ENCODE data around the gene NFIA.

The NFIA gene

GRCh38 chr1:61397935-61398334 lies 315.6 kb downstream of the NFIA start:
- Histone ChIP-seq H3K4me3 (ENCODE audit: low read length) (no peak overlapping the region), H3K4me1 (ENCODE audit: control insufficient read depth, low read depth, low read length) (no peaks in the 10 kb centered on the region), H3K9me3 (ENCODE audit: control insufficient read depth, low read depth, low read length) (no peaks in the 10 kb centered on the region), H3K27me3 (ENCODE audit: control insufficient read depth, insufficient read depth, low read length) (peaks cover 7% of the 10 kb centered on the region), H3K9ac (ENCODE audit: low read length) (no peak overlapping the region), H3K27ac (ENCODE audit: low read length) (no peak overlapping the region), H3K36me3 (ENCODE audit: control insufficient read depth, low read depth, low read length) (no peaks in the 10 kb centered on the region)

- Histone ChIP-seq H3K9ac (ENCODE audit: low read length) (no peak overlapping the region), H3K27ac (ENCODE audit: low read length) (no peak overlapping the region), H3K36me3 (ENCODE audit: control insufficient read depth, low read depth, low read length) (no peaks in the 10 kb centered on the region)
These were observed 316.8 kb downstream of the NFIA start for GRCh38 chr1:61399199-61399598.

GRCh38 chr1:61400131-61400770 lies 317.9 kb downstream of the NFIA start:
- Histone ChIP-seq H3K9me3 (ENCODE audit: control insufficient read depth, low read depth, low read length) (no peaks in the 10 kb centered on the region), H3K4me3 (ENCODE audit: low read length) (no peak overlapping the region), H3K4me1 (ENCODE audit: control insufficient read depth, low read depth, low read length) (no peaks in the 10 kb centered on the region), H3K27ac (ENCODE audit: low read length) (no peak overlapping the region), H3K27me3 (ENCODE audit: control insufficient read depth, insufficient read depth, low read length) (no peaks in the 10 kb centered on the region), H3K36me3 (ENCODE audit: control insufficient read depth, low read depth, low read length) (no peaks in the 10 kb centered on the region), H3K9ac (ENCODE audit: low read length) (no peak overlapping the region)

More at GRCh38 chr1:61399199-61399598, 316.8 kb downstream of the NFIA start:
- Histone ChIP-seq H3K27me3 (ENCODE audit: control insufficient read depth, insufficient read depth, low read length) (no peaks in the 10 kb centered on the region), H3K4me3 (ENCODE audit: low read length) (no peak overlapping the region), H3K4me1 (ENCODE audit: control insufficient read depth, low read depth, low read length) (no peaks in the 10 kb centered on the region), H3K9me3 (ENCODE audit: control insufficient read depth, low read depth, low read length) (no peaks in the 10 kb centered on the region)

GRCh38 chr1:61400997-61401396 lies 318.6 kb downstream of the NFIA start:
- Histone ChIP-seq H3K27me3 (ENCODE audit: control insufficient read depth, insufficient read depth, low read length) (no peaks in the 10 kb centered on the region), H3K36me3 (ENCODE audit: control insufficient read depth, low read depth, low read length) (no peaks in the 10 kb centered on the region), H3K4me3 (ENCODE audit: low read length) (no peak overlapping the region), H3K9ac (ENCODE audit: low read length) (no peak overlapping the region), H3K4me1 (ENCODE audit: control insufficient read depth, low read depth, low read length) (no peaks in the 10 kb centered on the region), H3K9me3 (ENCODE audit: control insufficient read depth, low read depth, low read length) (no peaks in the 10 kb centered on the region), H3K27ac (ENCODE audit: low read length) (no peak overlapping the region)

GRCh38 chr1:61403679-61404596 lies 321.6 kb downstream of the NFIA start:
- Histone ChIP-seq H3K9me3 (ENCODE audit: control insufficient read depth, low read depth, low read length) (no peaks in the 10 kb centered on the region), H3K9ac (ENCODE audit: low read length) (no peak overlapping the region), H3K27me3 (ENCODE audit: control insufficient read depth, insufficient read depth, low read length) (no peaks in the 10 kb centered on the region), H3K4me1 (ENCODE audit: control insufficient read depth, low read depth, low read length) (no peaks in the 10 kb centered on the region), H3K36me3 (ENCODE audit: control insufficient read depth, low read depth, low read length) (no peaks in the 10 kb centered on the region), H3K27ac (ENCODE audit: low read length) (no peak overlapping the region), H3K4me3 (ENCODE audit: low read length) (no peak overlapping the region)

GRCh38 chr1:61404597-61405376 lies 322.4 kb downstream of the NFIA start:
- Histone ChIP-seq H3K27me3 (ENCODE audit: control insufficient read depth, insufficient read depth, low read length) (no peaks in the 10 kb centered on the region), H3K4me1 (ENCODE audit: control insufficient read depth, low read depth, low read length) (no peaks in the 10 kb centered on the region), H3K27ac (ENCODE audit: low read length) (no peak overlapping the region), H3K4me3 (ENCODE audit: low read length) (no peak overlapping the region), H3K9me3 (ENCODE audit: control insufficient read depth, low read depth, low read length) (no peaks in the 10 kb centered on the region), H3K36me3 (ENCODE audit: control insufficient read depth, low read depth, low read length) (no peaks in the 10 kb centered on the region), H3K9ac (ENCODE audit: low read length) (no peak overlapping the region)

GRCh38 chr1:61406467-61406866 lies 324.1 kb downstream of the NFIA start:
- H3K4me1 ChIP-seq (ENCODE audit: control insufficient read depth, low read depth, low read length), result no peaks in the 10 kb centered on the region
- no peak overlapping the region for H3K4me3 ChIP-seq (ENCODE audit: low read length)
- no peaks in the 10 kb centered on the region for H3K9me3 ChIP-seq (ENCODE audit: control insufficient read depth, low read depth, low read length)
- no peak overlapping the region for H3K27ac ChIP-seq (ENCODE audit: low read length)
- no peaks in the 10 kb centered on the region for H3K27me3 ChIP-seq (ENCODE audit: control insufficient read depth, insufficient read depth, low read length)
- H3K36me3 ChIP-seq (ENCODE audit: control insufficient read depth, low read depth, low read length), result no peaks in the 10 kb centered on the region
- H3K9ac ChIP-seq (ENCODE audit: low read length), result no peak overlapping the region

GRCh38 chr1:61412601-61413000 lies 330.2 kb downstream of the NFIA start:
- Histone ChIP-seq H3K36me3 (ENCODE audit: control insufficient read depth, low read depth, low read length) (no peaks in the 10 kb centered on the region), H3K9me3 (ENCODE audit: control insufficient read depth, low read depth, low read length) (no peaks in the 10 kb centered on the region), H3K4me1 (ENCODE audit: control insufficient read depth, low read depth, low read length) (no peaks in the 10 kb centered on the region), H3K27ac (ENCODE audit: low read length) (no peak overlapping the region), H3K4me3 (ENCODE audit: low read length) (no peak overlapping the region), H3K9ac (ENCODE audit: low read length) (no peak overlapping the region), H3K27me3 (ENCODE audit: control insufficient read depth, insufficient read depth, low read length) (no peaks in the 10 kb centered on the region)

- H3K9me3 ChIP-seq (ENCODE audit: control insufficient read depth, low read depth, low read length), result no peaks in the 10 kb centered on the region
- peaks cover 12% of the 10 kb centered on the region for H3K4me1 ChIP-seq (ENCODE audit: control insufficient read depth, low read depth, low read length)
- no peaks in the 10 kb centered on the region for H3K27me3 ChIP-seq (ENCODE audit: control insufficient read depth, insufficient read depth, low read length)
- no peak overlapping the region for H3K9ac ChIP-seq (ENCODE audit: low read length)
- no peaks in the 10 kb centered on the region for H3K36me3 ChIP-seq (ENCODE audit: control insufficient read depth, low read depth, low read length)
- H3K4me3 ChIP-seq (ENCODE audit: low read length), result no peak overlapping the region
- no peak overlapping the region for H3K27ac ChIP-seq (ENCODE audit: low read length)
These were observed 336.8 kb downstream of the NFIA start for GRCh38 chr1:61419196-61419595.

- no peaks in the 10 kb centered on the region for H3K36me3 ChIP-seq (ENCODE audit: control insufficient read depth, low read depth, low read length)
- no peak overlapping the region for H3K9ac ChIP-seq (ENCODE audit: low read length)
- no peaks in the 10 kb centered on the region for H3K9me3 ChIP-seq (ENCODE audit: control insufficient read depth, low read depth, low read length)
- peaks cover 12% of the 10 kb centered on the region for H3K4me1 ChIP-seq (ENCODE audit: control insufficient read depth, low read depth, low read length)
- H3K4me3 ChIP-seq (ENCODE audit: low read length), result no peak overlapping the region
- no peak overlapping the region for H3K27ac ChIP-seq (ENCODE audit: low read length)
- no peaks in the 10 kb centered on the region for H3K27me3 ChIP-seq (ENCODE audit: control insufficient read depth, insufficient read depth, low read length)
These were observed 337.3 kb downstream of the NFIA start for GRCh38 chr1:61419657-61420056.

- Histone ChIP-seq H3K4me3 (ENCODE audit: low read length) (no peak overlapping the region), H3K4me1 (ENCODE audit: control insufficient read depth, low read depth, low read length) (peaks cover 12% of the 10 kb centered on the region), H3K9ac (ENCODE audit: low read length) (no peak overlapping the region)
These were observed 337.9 kb downstream of the NFIA start for GRCh38 chr1:61420243-61420642.

More at GRCh38 chr1:61420243-61420642, 337.9 kb downstream of the NFIA start:
- H3K36me3 ChIP-seq (ENCODE audit: control insufficient read depth, low read depth, low read length), result no peaks in the 10 kb centered on the region
- H3K27ac ChIP-seq (ENCODE audit: low read length), result no peak overlapping the region
- H3K27me3 ChIP-seq (ENCODE audit: control insufficient read depth, insufficient read depth, low read length), result no peaks in the 10 kb centered on the region
- H3K9me3 ChIP-seq (ENCODE audit: control insufficient read depth, low read depth, low read length), result no peaks in the 10 kb centered on the region
